GM12878 (cell line): ENCODE measurements around the gene DAO. TPM values are rescaled to one million over a fixed set of nuclear protein-coding genes. Genes with fewer than 3 reads are reported as not detected.

Experiments
- ATAC-seq: fragments of 200-7000 bp; cut with Tn5 transposase; 3 replicates; pipeline ENCODE4 v1.9.1; 2020; ENCODE audit warnings: mild to moderate bottlenecking, moderate library complexity
- BruUV-seq: library from RNA; stranded (reverse); fragments of 400-500 nt; replicated peaks from 2 replicates; lab custom pipeline; 2021; lab: Mats Ljungman, UMichigan
- CTCF ChIA-PET: fragments of 300-600 bp; sonication (Branson Sonifier 250); formaldehyde crosslinking; extraction: SDS; loops from one replicate; lab custom pipeline; 2021; ENCODE audit warnings: inconsistent platforms; lab: Yijun Ruan, JAX
- POLR2A ChIA-PET: fragments of 350-600 bp; formaldehyde crosslinking; extraction: SDS; loops from one replicate; lab custom pipeline; 2021; ENCODE audit warnings: inconsistent platforms; lab: Charles Lee
- RAD21 ChIA-PET: fragments of 300-600 bp; sonication (Branson Sonifier 250); formaldehyde crosslinking; loops from one replicate; lab custom pipeline; 2023; ENCODE audit warnings: antibody characterized with exemption; ENCODE audit not compliant: unreplicated experiment; lab: Charles Lee
- SMC1A ChIA-PET: fragments of 300-600 bp; sonication (Branson Sonifier 250); formaldehyde crosslinking; loops from one replicate; lab custom pipeline; 2023; ENCODE audit not compliant: unreplicated experiment, uncharacterized antibody; lab: Charles Lee
- DNase-seq: peaks from one replicate; pipeline ENCODE4 v3.0.0-alpha.2; 2011; ENCODE audit warnings: low read depth, low spot score
- FAIRE-seq: peaks from 3 replicates; lab custom pipeline; 2011; peaks lifted over from hg19 to GRCh38; lab: Jason Lieb, UNC
- H2AFZ ChIP-seq: 2 replicates; pipeline ENCODE4 v1.6.0; 2011; ENCODE audit warnings: low read depth, low read length, control low read depth; ENCODE audit not compliant: control insufficient read depth
- H3K27ac ChIP-seq: 2 replicates; pipeline ENCODE4 v1.5.1; 2011; ENCODE audit warnings: control low read depth; ENCODE audit not compliant: control insufficient read depth, insufficient read depth
- H3K27me3 ChIP-seq, 2 experiments: replicated peaks in 1 of 2; 2 replicates each; pipeline versions ENCODE4 v1.6.0 to v1.6.1; 2011; ENCODE audit warnings: low read length in 1 of 2; ENCODE audit not compliant: control insufficient read depth in 2 of 2, insufficient read depth in 2 of 2
- H3K36me3 ChIP-seq, 2 experiments: 2 replicates each; pipeline ENCODE4 v1.5.1; 2011; ENCODE audit warnings: low read length in 1 of 2; ENCODE audit not compliant: control insufficient read depth in 2 of 2, insufficient read depth in 2 of 2
- H3K4me1 ChIP-seq: 2 replicates; pipeline ENCODE4 v1.6.1; 2011; ENCODE audit warnings: mild to moderate bottlenecking, low read length, moderate library complexity, mixed read lengths; ENCODE audit not compliant: control insufficient read depth, insufficient read depth
- H3K4me2 ChIP-seq: 2 replicates; pipeline ENCODE4 v1.6.0; 2011; ENCODE audit warnings: control low read depth; ENCODE audit not compliant: control insufficient read depth, insufficient read depth
- H3K4me3 ChIP-seq: fragments of 200-600 bp; sonication (generic); 2 replicates; pipeline ENCODE4 v1.5.1; 2016
- H3K79me2 ChIP-seq: 2 replicates; pipeline ENCODE4 v1.6.0; 2011; ENCODE audit warnings: low read length; ENCODE audit not compliant: control insufficient read depth, insufficient read depth
- H3K9ac ChIP-seq: 2 replicates; pipeline ENCODE4 v1.8.0; 2011; ENCODE audit warnings: low read length, control low read depth, mixed read lengths; ENCODE audit not compliant: control insufficient read depth, insufficient read depth
- H3K9me3 ChIP-seq: replicated peaks from 3 replicates; pipeline ENCODE4 v1.5.1; 2011; ENCODE audit warnings: mild to moderate bottlenecking, low read length; ENCODE audit not compliant: control insufficient read depth, insufficient read depth
- H4K20me1 ChIP-seq: 2 replicates; pipeline ENCODE4 v1.6.0; 2011; ENCODE audit not compliant: control insufficient read depth, insufficient read depth
- E2F8 ChIP-seq: fragments of 450-650 bp; IDR thresholded peaks from 2 replicates; pipeline ENCODE4 v1.6.1; 2018; ENCODE audit warnings: mild to moderate bottlenecking, low read depth, moderate library complexity; ENCODE audit not compliant: partially characterized antibody
- EZH2 ChIP-seq: IDR thresholded peaks from 2 replicates; pipeline ENCODE4 v1.6.1; 2012; ENCODE audit warnings: low read depth, mild to moderate bottlenecking, control low read depth, inconsistent platforms, low read length, borderline replicate concordance; ENCODE audit not compliant: control insufficient read depth
- IKZF1 ChIP-seq: fragments of 450-650 bp; conservative IDR thresholded peaks from 2 replicates; pipeline ENCODE4 v1.6.1; 2017; ENCODE audit warnings: antibody characterized with exemption, mild to moderate bottlenecking
- MXI1 ChIP-seq: fragments of 150-350 bp; IDR thresholded peaks from 2 replicates; pipeline ENCODE4 v1.6.1; 2011; ENCODE audit warnings: low read depth, mild to moderate bottlenecking, inconsistent platforms, low read length, improper control_type of control experiment
- NFIC ChIP-seq: IDR thresholded peaks from 2 replicates; pipeline ENCODE4 v1.6.1; 2012; ENCODE audit warnings: low read depth, mild to moderate bottlenecking, inconsistent platforms, low read length, moderate library complexity
- NR2C1 ChIP-seq: fragments of 450-650 bp; IDR thresholded peaks from 2 replicates; pipeline ENCODE4 v1.6.1; 2017; ENCODE audit warnings: antibody characterized with exemption, mild to moderate bottlenecking, moderate library complexity
- RUNX3 ChIP-seq: IDR thresholded peaks from 2 replicates; pipeline ENCODE4 v1.6.1; 2012; ENCODE audit warnings: low read length, inconsistent platforms
- ZSCAN29 ChIP-seq: fragments of 450-650 bp; IDR thresholded peaks from 2 replicates; pipeline ENCODE4 v1.6.1; 2017; ENCODE audit warnings: mild to moderate bottlenecking, moderate library complexity
- WGBS: methylation state at CpG from one replicate; pipeline ENCODE4 v1.1.6; 2016; ENCODE audit warnings: low lambda C conversion rate; ENCODE audit not compliant: insufficient replicate concordance, insufficient coverage; ENCODE audit errors: missing lambda C conversion rate; 5-methylcytosine and 5-hydroxymethylcytosine counted together
- in situ Hi-C: fragments of 300-500 bp; cut with MboI; formaldehyde crosslinking; loops from 9 replicates; pipeline ENCODE4 v1.14.3; 2018; ENCODE audit warnings: mixed read lengths
- intact Hi-C: fragments of 100-400 bp; cut with micrococcal nuclease; formaldehyde crosslinking; loops from one replicate; pipeline ENCODE4 v1.14.2; 2022; ENCODE audit not compliant: unreplicated experiment
- polyA plus RNA-seq, 11 experiments: library from polyadenylated mRNA; depleted of rRNA in 4 of 11; unstranded in 6 of 11; stranded (reverse) in 5 of 11; fragments of >200 nt; fragmentation: Nextera tagmentation in 4 of 11; fragmentation: Illumina TruSeq in 1 of 11; extraction: Ambion mirVana in 4 of 11; extraction: Trizol in 1 of 11; gene quantifications; 1 replicate in 1 of 11; 2 replicates in 10 of 11; pipeline versions ENCODE4 v1.2.1 to v1.2.3, GENCODE V29; 2011 to 2016; ENCODE audit warnings: inconsistent platforms in 2 of 11, missing spikeins in 2 of 11, low read depth in 1 of 11
- total RNA-seq, 4 experiments: library from RNA; depleted of rRNA in 3 of 4; stranded (reverse); fragments of >200 nt in 3 of 4; fragmentation: Illumina TruSeq in 1 of 4; extraction: Trizol in 1 of 4; gene quantifications; 2 replicates each; pipeline versions ENCODE4 v1.2.1 to v1.2.3, GENCODE V29; 2013 to 2021

DAO gene
- total and polyA plus RNA-seq, 10 of the 15 experiments (the other 5 are each of a cell fraction or from before 2014, with no cell fraction given) = 0.15 TPM; not detected in 9

GRCh38 chr12:108859923-108860291 lies 20.0 kb upstream of the DAO start:
- H4K20me1 ChIP-seq = no peaks in the 10 kb centered on the region
- no peak for TF ChIP-seq ZSCAN29
- no peak for TF ChIP-seq NR2C1
- TF ChIP-seq MXI1 = no peak
- TF ChIP-seq IKZF1 = no peak
- TF ChIP-seq EZH2 = no peak
- TF ChIP-seq RUNX3 = no peak
- TF ChIP-seq E2F8 = no peak
- no peak for TF ChIP-seq NFIC
- H3K4me1 ChIP-seq = peaks cover 40% of the 10 kb centered on the region
- H3K9ac ChIP-seq = no peak overlapping the region
- peak overlapping the region; percentile 71 for H3K4me2 ChIP-seq
- DNase-seq (no peak), ATAC-seq (no peak), FAIRE-seq (no peak)
- H3K27me3 ChIP-seq = no peaks in the 10 kb centered on the region
- RAD21 ChIA-PET = interaction anchor here (1.6 to 4.7 kb wide), 4 partner anchors 21 to 242 kb away, joined by 4 to 18 read pairs (median 10); no protein-coding TSS in a partner anchor
- POLR2A ChIA-PET = interaction anchor here (0.6 to 5.6 kb wide), 3 partner anchors 10 to 998 kb away, joined by 3 to 30 read pairs (median 4); no protein-coding TSS in a partner anchor
- H2AFZ ChIP-seq = no peak overlapping the region
- BruUV-seq = no TSS peak
- intact Hi-C loops = no loop called here
- H3K79me2 ChIP-seq = peaks cover 28% of the 10 kb centered on the region
- SMC1A ChIA-PET = interaction anchor here (1.0 to 2.5 kb wide), 7 partner anchors 9 to 233 kb away, joined by 3 to 11 read pairs (median 4); partner anchors contain the start of gene ALKBH2
- WGBS = 27% methylated on average over 1 of the region's 1 CpG
- H3K9me3 ChIP-seq = no peaks in the 10 kb centered on the region; the same call in 2 of the 3 replicates
- in situ Hi-C loops = no loop called here
- H3K27ac ChIP-seq = peak overlapping the region; percentile 32; the same call in 1 of the 2 replicates
- CTCF ChIA-PET = interaction anchor here (0.9 to 1.9 kb wide), 4 partner anchors 131 to 242 kb away, joined by 3 to 7 read pairs (median 5); no protein-coding TSS in a partner anchor
- H3K36me3 ChIP-seq = no peaks in the 10 kb centered on the region
- no peak overlapping the region for H3K4me3 ChIP-seq
